ENCODE data around the gene ATAT1.

DNA sequence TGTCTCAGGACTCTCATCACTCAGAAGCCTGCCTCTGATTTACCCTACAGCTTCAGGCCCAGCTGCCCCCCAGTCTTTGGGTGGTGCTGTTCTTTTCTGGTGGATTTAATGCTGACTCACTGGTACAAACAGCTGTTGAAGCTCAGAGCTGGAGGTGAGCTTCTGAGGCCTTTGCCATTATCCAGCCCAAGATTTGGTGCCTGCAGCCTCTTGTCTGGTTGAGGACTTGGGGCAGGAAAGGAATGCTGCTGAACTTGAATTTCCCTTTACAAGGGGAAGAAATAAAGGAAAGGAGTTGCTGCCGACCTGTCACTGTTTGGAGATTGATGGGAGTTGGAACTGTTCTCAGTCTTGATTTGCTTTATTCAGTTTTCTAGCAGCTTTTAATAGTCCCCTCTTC lies 35.7 kb upstream of the ATAT1 start:
- TF ChIP-seq ARNTL (CRISPR knock-in tag; IDR thresholded peaks at IDR 0.05; ENCODE audit: borderline replicate concordance, low read depth), result no peak
- TF ChIP-seq POU6F1 (CRISPR knock-in tag; IDR thresholded peaks at IDR 0.05; ENCODE audit: borderline replicate concordance, low read depth), result no peak
- no peak for TF ChIP-seq PPARA (CRISPR knock-in tag; IDR thresholded peaks at IDR 0.05; ENCODE audit: borderline replicate concordance)
- no peak for TF ChIP-seq OSR1 (CRISPR knock-in tag; IDR thresholded peaks at IDR 0.05)
- no peak for TF ChIP-seq ZFP3 (CRISPR knock-in tag; IDR thresholded peaks at IDR 0.05)
- no peak for TF ChIP-seq ISL1 (CRISPR knock-in tag; IDR thresholded peaks at IDR 0.05)
